Measurements from ENCODE around the gene LRRC36. TPM values are rescaled to one million over a fixed set of nuclear protein-coding genes. Genes with fewer than 3 reads are reported as not detected.

The LRRC36 gene
- total and polyA plus RNA-seq, 2 donors, result 0.19 to 0.78 TPM

DNA sequence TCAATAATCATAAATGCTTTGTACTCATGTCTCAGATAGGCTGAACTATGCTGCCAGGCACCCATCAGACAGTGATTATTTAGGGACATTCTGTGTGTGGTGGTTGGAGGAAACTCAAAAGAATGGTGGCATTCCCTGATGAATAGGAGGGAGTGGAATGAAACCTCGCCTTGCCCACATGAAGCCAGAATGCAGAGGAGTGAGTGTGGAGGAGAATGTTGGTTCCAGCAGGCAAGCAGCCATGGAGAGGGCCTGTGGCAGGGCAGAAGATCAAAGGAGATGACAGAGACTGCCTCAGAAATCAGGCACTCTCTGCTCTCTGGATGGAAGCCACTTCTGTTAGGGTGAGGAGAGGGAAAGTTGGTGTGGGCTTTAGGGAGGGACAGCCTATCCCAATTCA, 22.6 kb upstream of the LRRC36 start:
- H3K36me3 ChIP-seq (ENCODE audit: control insufficient read depth in 2 of 2, insufficient read depth in 2 of 2, low read length in 1 of 2), result no peaks in the 10 kb centered on the region
- H3K27ac ChIP-seq (ENCODE audit: low read depth in 1 of 2, low read length in 1 of 2), result no peak overlapping the region
- H3K4me1 ChIP-seq (ENCODE audit: control insufficient read depth in 2 of 2, insufficient read depth in 2 of 2, low read length in 2 of 2), result no peaks in the 10 kb centered on the region
- DNase-seq (ENCODE audit: low read depth in 6 of 9, low spot score in 9 of 9), result no peak
- H3K9me3 ChIP-seq (ENCODE audit: control insufficient read depth in 2 of 2, insufficient read depth in 1 of 2, low read length in 1 of 2), result no peaks in the 10 kb centered on the region
- no peak overlapping the region for H3K4me3 ChIP-seq (ENCODE audit: low read length in 2 of 2)
- 100% methylated on average over 1 of the region's 1 CpG for WGBS
- H3K27me3 ChIP-seq (ENCODE audit: control insufficient read depth in 2 of 2, insufficient read depth in 1 of 2, low read length in 1 of 2), result no peaks in the 10 kb centered on the region

DNA sequence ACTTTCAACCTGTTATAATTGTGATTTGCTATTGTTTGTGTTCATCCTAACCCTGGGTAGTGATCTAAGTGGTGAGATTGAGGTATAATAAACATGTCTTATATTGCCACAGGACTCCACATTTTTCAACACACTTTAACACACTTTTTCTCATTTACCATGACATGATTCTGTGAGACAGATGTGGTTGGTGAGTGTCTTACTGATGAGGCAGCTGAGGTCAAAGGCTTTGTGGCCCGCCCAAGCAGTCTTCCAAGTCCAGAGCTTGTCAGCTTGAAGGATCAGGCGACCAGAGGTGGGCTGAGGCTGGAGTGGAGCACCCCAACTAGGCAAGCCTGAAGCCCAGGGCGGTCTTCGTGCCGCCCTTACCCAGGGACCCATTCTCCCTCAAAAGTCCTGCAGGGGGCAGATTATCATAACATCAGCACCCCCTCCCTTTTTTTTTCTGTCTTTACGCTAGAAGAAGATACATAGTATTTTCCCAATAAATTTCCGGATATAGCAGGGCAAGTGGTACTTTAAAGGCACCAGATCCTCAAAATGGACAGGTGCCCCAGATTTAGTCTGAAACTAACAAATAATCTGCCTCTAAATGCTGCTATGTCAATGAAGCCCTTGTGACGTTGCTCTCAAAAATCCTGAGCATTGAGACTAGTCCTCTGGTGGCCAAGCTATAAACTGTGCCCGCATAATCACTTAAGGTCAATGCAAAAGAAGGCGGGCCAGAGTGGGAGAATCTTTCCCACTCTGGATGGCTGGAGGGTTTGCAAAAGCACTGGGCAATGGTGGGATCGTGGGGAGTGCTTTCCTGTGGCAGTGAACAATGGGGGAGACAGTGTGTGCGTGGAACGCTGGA, 21.2 kb upstream of the LRRC36 start:
- H3K27me3 ChIP-seq (ENCODE audit: control insufficient read depth in 2 of 2, insufficient read depth in 1 of 2, low read length in 1 of 2), result no peaks in the 10 kb centered on the region
- 97% methylated on average over 13 of the region's 13 CpGs for WGBS
- H3K9me3 ChIP-seq (ENCODE audit: control insufficient read depth in 2 of 2, insufficient read depth in 1 of 2, low read length in 1 of 2), result no peaks in the 10 kb centered on the region
- no peak for DNase-seq (ENCODE audit: low read depth in 6 of 9, low spot score in 9 of 9)
- H3K4me3 ChIP-seq (ENCODE audit: low read length in 2 of 2), result no peak overlapping the region
- no peaks in the 10 kb centered on the region for H3K4me1 ChIP-seq (ENCODE audit: control insufficient read depth in 2 of 2, insufficient read depth in 2 of 2, low read length in 2 of 2)
- no peak overlapping the region for H3K27ac ChIP-seq (ENCODE audit: low read depth in 1 of 2, low read length in 1 of 2)
- H3K36me3 ChIP-seq (ENCODE audit: control insufficient read depth in 2 of 2, insufficient read depth in 2 of 2, low read length in 1 of 2), result no peaks in the 10 kb centered on the region

DNA sequence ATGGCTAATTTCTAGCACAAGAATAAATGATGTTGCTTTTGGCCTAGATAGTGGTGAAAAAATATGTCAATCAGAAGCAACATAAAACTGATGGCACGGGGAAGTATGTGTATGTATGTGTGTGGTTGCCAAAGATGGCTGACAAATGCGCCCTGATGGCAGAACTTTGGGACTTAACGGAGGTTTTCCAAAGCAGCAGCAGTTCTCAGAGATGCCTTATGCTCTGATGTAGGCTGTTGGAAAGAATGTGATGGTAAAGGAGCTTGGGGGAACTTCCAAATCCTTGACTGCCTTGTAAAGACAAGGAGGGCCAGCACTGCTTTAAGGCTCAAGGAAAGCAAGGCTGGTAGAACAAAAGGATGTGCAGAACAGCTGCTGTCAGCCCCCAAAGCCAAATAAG, 16.1 kb upstream of the LRRC36 start:
- no peaks in the 10 kb centered on the region for H3K4me1 ChIP-seq (ENCODE audit: control insufficient read depth in 2 of 2, insufficient read depth in 2 of 2, low read length in 2 of 2)
- H3K27ac ChIP-seq (ENCODE audit: low read depth in 1 of 2, low read length in 1 of 2), result no peak overlapping the region
- no peaks in the 10 kb centered on the region for H3K27me3 ChIP-seq (ENCODE audit: control insufficient read depth in 2 of 2, insufficient read depth in 1 of 2, low read length in 1 of 2)
- WGBS, result 97% methylated on average over 3 of the region's 3 CpGs
- DNase-seq (ENCODE audit: low read depth in 6 of 9, low spot score in 9 of 9), result no peak
- H3K4me3 ChIP-seq (ENCODE audit: low read length in 2 of 2), result no peak overlapping the region
- no peaks in the 10 kb centered on the region for H3K36me3 ChIP-seq (ENCODE audit: control insufficient read depth in 2 of 2, insufficient read depth in 2 of 2, low read length in 1 of 2)
- peaks cover 0 to 3% of the 10 kb centered on the region in 2 donors for H3K9me3 ChIP-seq (ENCODE audit: control insufficient read depth in 2 of 2, insufficient read depth in 1 of 2, low read length in 1 of 2)

DNA sequence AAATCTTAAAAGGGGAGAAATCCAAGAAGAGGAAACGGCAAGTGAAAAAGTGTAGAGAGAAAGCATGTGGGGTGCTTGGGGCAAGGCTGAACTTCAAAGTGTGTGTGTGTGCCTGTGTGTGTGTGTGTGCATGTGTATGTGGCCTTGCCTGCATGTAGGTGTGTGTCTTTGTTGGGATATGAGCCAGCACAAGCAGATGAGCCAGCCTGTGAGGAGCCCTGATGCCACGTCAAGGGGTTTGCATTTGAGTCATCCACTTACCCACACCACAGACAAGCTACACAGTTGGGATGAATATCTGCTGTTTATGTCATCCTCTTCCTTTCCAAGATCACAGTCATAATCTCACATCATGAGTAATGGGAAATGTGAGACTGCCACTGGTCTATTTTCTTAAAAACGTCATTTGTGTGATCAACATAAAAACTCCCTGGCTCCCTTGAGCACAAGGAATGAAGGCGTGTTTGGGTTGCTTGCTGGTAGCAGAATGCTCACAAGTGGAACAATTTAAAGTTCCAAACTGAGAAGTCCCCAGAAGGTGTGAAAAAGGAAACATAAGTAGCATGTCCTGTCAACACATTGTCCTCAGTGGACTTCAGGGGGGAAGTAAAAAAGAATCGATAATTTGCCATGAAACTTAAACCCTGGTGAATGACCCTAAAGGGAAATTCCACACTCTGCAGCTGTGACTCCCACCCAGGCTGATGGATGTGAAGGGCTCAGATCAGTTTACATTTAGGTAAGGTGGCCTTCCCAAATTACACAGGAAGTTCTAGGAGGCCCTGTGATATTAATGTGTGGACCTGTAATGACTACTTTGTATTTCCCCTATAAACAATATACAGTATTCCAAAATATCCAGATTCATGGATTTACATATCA, 14.8 kb upstream of the LRRC36 start:
- no peak overlapping the region for H3K4me3 ChIP-seq (ENCODE audit: low read length in 2 of 2)
- peak overlapping the region; percentile 8 to 32 for H3K27ac ChIP-seq (ENCODE audit: low read depth in 1 of 2, low read length in 1 of 2)
- DNase-seq (ENCODE audit: low read depth in 6 of 9, low spot score in 9 of 9), result peak in 1 of 9 donors; percentile 13
- WGBS, result 88% methylated on average over 5 of the region's 5 CpGs
- H3K9me3 ChIP-seq (ENCODE audit: control insufficient read depth in 2 of 2, insufficient read depth in 1 of 2, low read length in 1 of 2), result peaks cover 0 to 3% of the 10 kb centered on the region in 2 donors
- no peaks in the 10 kb centered on the region for H3K27me3 ChIP-seq (ENCODE audit: control insufficient read depth in 2 of 2, insufficient read depth in 1 of 2, low read length in 1 of 2)
- no peaks in the 10 kb centered on the region for H3K4me1 ChIP-seq (ENCODE audit: control insufficient read depth in 2 of 2, insufficient read depth in 2 of 2, low read length in 2 of 2)
- no peaks in the 10 kb centered on the region for H3K36me3 ChIP-seq (ENCODE audit: control insufficient read depth in 2 of 2, insufficient read depth in 2 of 2, low read length in 1 of 2)

DNA sequence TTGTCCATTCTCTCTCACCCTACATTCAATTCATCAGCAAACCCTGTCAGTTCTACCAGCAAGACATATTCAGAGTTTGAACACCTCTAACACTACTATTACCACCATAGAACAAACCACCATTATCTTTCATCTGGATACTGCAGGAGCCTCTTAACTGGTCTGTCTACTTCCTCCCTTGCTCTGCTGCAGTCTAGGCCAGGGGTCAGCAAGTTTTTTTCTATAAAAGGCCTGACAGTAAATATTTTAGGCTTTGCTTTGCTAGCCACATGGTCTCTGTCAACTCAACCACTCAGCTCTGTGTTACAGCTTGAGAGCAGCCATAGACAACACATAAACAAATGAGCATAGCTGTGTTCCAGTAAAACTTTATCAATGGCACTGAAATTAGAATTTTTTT, 13.9 kb upstream of the LRRC36 start:
- DNase-seq (ENCODE audit: low read depth in 6 of 9, low spot score in 9 of 9), result no peak
- Histone ChIP-seq H3K27ac (ENCODE audit: low read depth in 1 of 2, low read length in 1 of 2) (no peak overlapping the region), H3K4me1 (ENCODE audit: control insufficient read depth in 2 of 2, insufficient read depth in 2 of 2, low read length in 2 of 2) (no peaks in the 10 kb centered on the region), H3K27me3 (ENCODE audit: control insufficient read depth in 2 of 2, insufficient read depth in 1 of 2, low read length in 1 of 2) (no peaks in the 10 kb centered on the region), H3K4me3 (ENCODE audit: low read length in 2 of 2) (no peak overlapping the region), H3K9me3 (ENCODE audit: control insufficient read depth in 2 of 2, insufficient read depth in 1 of 2, low read length in 1 of 2) (peaks cover 0 to 3% of the 10 kb centered on the region in 2 donors), H3K36me3 (ENCODE audit: control insufficient read depth in 2 of 2, insufficient read depth in 2 of 2, low read length in 1 of 2) (no peaks in the 10 kb centered on the region)

DNA sequence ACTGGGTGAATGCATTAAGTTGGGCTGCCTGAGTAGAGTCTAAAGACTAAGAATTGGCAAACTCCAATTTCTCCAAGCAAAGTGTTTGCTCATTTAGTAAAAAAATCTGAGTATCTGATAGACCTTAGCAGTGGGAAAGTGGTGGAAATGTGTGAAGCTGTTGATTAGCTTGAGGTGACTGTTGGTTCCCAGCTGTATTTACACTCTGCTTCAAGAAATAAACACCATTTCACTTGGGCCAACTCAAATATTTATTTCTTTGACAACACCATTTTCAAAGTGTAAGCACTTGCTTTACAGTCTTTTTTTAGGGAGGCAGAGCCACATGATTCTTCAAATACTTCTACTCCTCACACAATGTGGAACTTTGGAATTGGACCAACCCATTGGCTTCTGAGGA, 8.8 kb upstream of the LRRC36 start:
- no peak for DNase-seq (ENCODE audit: low read depth in 6 of 9, low spot score in 9 of 9)
- Histone ChIP-seq H3K9me3 (ENCODE audit: control insufficient read depth in 2 of 2, insufficient read depth in 1 of 2, low read length in 1 of 2) (no peaks in the 10 kb centered on the region), H3K27me3 (ENCODE audit: control insufficient read depth in 2 of 2, insufficient read depth in 1 of 2, low read length in 1 of 2) (no peaks in the 10 kb centered on the region), H3K36me3 (ENCODE audit: control insufficient read depth in 2 of 2, insufficient read depth in 2 of 2, low read length in 1 of 2) (no peaks in the 10 kb centered on the region), H3K4me1 (ENCODE audit: control insufficient read depth in 2 of 2, insufficient read depth in 2 of 2, low read length in 2 of 2) (no peaks in the 10 kb centered on the region), H3K4me3 (ENCODE audit: low read length in 2 of 2) (no peak overlapping the region), H3K27ac (ENCODE audit: low read depth in 1 of 2, low read length in 1 of 2) (no peak overlapping the region)

DNA sequence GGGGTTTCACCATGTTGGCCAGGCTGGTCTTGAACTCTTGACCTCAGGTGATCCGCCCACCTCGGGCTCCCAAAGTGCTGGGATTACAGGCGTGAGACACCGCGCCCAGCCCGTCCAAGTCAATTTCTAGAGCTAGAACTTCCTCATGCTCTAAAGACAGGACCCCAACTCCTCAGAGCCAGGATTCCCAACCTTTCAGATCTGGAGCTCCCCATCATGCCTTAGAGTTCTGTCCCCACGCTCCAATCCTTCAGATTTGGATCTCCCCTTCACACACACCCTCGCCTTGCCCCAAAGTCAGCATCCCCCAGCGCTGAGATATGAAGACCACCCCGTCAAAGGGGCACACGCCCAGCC, 522 bp upstream of the LRRC36 start:
- Histone ChIP-seq H3K9me3 (ENCODE audit: control insufficient read depth in 2 of 2, insufficient read depth in 1 of 2, low read length in 1 of 2) (no peaks in the 10 kb centered on the region), H3K27me3 (ENCODE audit: control insufficient read depth in 2 of 2, insufficient read depth in 1 of 2, low read length in 1 of 2) (peaks cover 0 to 29% of the 10 kb centered on the region in 2 donors), H3K36me3 (ENCODE audit: control insufficient read depth in 2 of 2, insufficient read depth in 2 of 2, low read length in 1 of 2) (no peaks in the 10 kb centered on the region), H3K4me3 (ENCODE audit: low read length in 2 of 2) (peak overlapping the region; percentile 50 to 53), H3K4me1 (ENCODE audit: control insufficient read depth in 2 of 2, insufficient read depth in 2 of 2, low read length in 2 of 2) (peaks cover 6 to 10% of the 10 kb centered on the region in 2 donors), H3K27ac (ENCODE audit: low read depth in 1 of 2, low read length in 1 of 2) (no peak overlapping the region)
- 35% methylated on average over 11 of the region's 11 CpGs for WGBS
- no peak for DNase-seq (ENCODE audit: low read depth in 6 of 9, low spot score in 9 of 9)

DNA sequence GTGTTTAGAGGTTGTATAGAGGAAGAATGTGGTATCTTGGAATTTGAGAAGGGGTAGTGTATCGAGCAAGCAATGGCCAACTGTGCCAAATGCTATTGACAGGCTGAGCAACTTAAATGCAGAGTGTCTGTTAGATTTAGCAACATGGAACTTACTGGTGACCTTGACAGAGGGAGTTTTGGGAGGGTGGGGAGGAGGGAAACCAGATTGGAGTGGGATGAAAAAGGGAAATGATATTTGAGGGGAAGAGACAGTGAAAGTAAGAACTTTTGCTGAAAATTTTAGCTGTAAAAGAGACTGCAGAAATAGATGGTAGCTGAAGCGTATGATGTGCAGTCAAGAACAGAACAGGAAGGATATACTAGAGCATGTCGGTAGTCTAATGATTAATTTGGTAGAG, 1.1 kb downstream of the LRRC36 start:
- 58% methylated on average over 3 of the region's 3 CpGs for WGBS
- no peak for DNase-seq (ENCODE audit: low read depth in 6 of 9, low spot score in 9 of 9)

DNA sequence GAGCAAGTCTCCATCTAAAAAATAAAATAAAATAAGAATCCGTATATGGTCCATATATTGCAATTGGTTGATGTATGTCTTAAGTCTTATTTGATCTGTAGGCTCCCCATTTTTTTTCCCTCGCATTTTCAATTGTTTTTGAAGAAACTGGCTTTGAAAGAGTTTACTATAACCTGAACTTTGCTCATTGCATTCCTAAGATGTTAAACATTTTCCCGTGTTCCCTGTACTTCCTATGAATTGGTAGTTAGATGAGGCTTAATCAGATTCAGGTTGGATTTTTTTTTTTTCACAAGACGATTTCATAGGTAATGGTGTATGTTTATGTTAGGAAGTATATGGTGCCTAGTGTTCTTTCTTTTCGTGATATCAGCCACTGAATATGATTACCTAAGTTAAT, 3.3 kb downstream of the LRRC36 start:
- no peaks in the 10 kb centered on the region for H3K36me3 ChIP-seq (ENCODE audit: control insufficient read depth in 2 of 2, insufficient read depth in 2 of 2, low read length in 1 of 2)
- DNase-seq (ENCODE audit: low read depth in 6 of 9, low spot score in 9 of 9), result no peak
- H3K27ac ChIP-seq (ENCODE audit: low read depth in 1 of 2, low read length in 1 of 2), result no peak overlapping the region
- H3K4me1 ChIP-seq (ENCODE audit: control insufficient read depth in 2 of 2, insufficient read depth in 2 of 2, low read length in 2 of 2), result peaks cover 6 to 9% of the 10 kb centered on the region in 2 donors
- no peaks in the 10 kb centered on the region for H3K9me3 ChIP-seq (ENCODE audit: control insufficient read depth in 2 of 2, insufficient read depth in 1 of 2, low read length in 1 of 2)
- no peak overlapping the region for H3K4me3 ChIP-seq (ENCODE audit: low read length in 2 of 2)
- 92% methylated on average over 5 of the region's 5 CpGs for WGBS
- H3K27me3 ChIP-seq (ENCODE audit: control insufficient read depth in 2 of 2, insufficient read depth in 1 of 2, low read length in 1 of 2), result peaks cover 0 to 21% of the 10 kb centered on the region in 2 donors

More for the DNA sequence above, 1.1 kb downstream of the LRRC36 start:
- Histone ChIP-seq H3K4me3 (ENCODE audit: low read length in 2 of 2) (no peak overlapping the region), H3K27ac (ENCODE audit: low read depth in 1 of 2, low read length in 1 of 2) (no peak overlapping the region), H3K4me1 (ENCODE audit: control insufficient read depth in 2 of 2, insufficient read depth in 2 of 2, low read length in 2 of 2) (peaks cover 6 to 10% of the 10 kb centered on the region in 2 donors), H3K9me3 (ENCODE audit: control insufficient read depth in 2 of 2, insufficient read depth in 1 of 2, low read length in 1 of 2) (no peaks in the 10 kb centered on the region), H3K27me3 (ENCODE audit: control insufficient read depth in 2 of 2, insufficient read depth in 1 of 2, low read length in 1 of 2) (peaks cover 0 to 29% of the 10 kb centered on the region in 2 donors), H3K36me3 (ENCODE audit: control insufficient read depth in 2 of 2, insufficient read depth in 2 of 2, low read length in 1 of 2) (no peaks in the 10 kb centered on the region)
